SK-N-SH (cell line): ENCODE results near the gene RBMS3.

ENCODE experiments used
- CTCF ChIP-seq: fragments of 200-600 bp; sonication (generic); IDR thresholded peaks from 2 replicates; pipeline ENCODE4 v1.6.1; 2017; ENCODE audit warnings: antibody characterized with exemption, mild to moderate bottlenecking, moderate library complexity
- ELF1 ChIP-seq: IDR thresholded peaks from 2 replicates; pipeline ENCODE4 v1.4.0; 2012
- EP300 ChIP-seq, 2 experiments: IDR thresholded peaks; 2 replicates each; pipeline versions ENCODE4 v1.4.0 to v1.6.1; 2012; ENCODE audit warnings: borderline replicate concordance in 1 of 2, low read depth in 1 of 2, low read length in 1 of 2
- EZH2phosphoT487 ChIP-seq: fragments of 200-600 bp; sonication (generic); IDR thresholded peaks from 2 replicates; pipeline ENCODE4 v1.6.1; 2017; ENCODE audit warnings: low read depth, mixed run types, mild to moderate bottlenecking, antibody characterized with exemption, moderate library complexity, borderline replicate concordance
- JUND ChIP-seq: IDR thresholded peaks from 2 replicates; pipeline ENCODE4 v1.4.0; 2012
- MEF2A ChIP-seq: IDR thresholded peaks from 2 replicates; pipeline ENCODE4 v1.4.0; 2012; ENCODE audit warnings: low read depth, borderline replicate concordance
- NRF1 ChIP-seq: IDR thresholded peaks from 2 replicates; pipeline ENCODE4 v1.6.1; 2012; ENCODE audit warnings: low read depth, mild to moderate bottlenecking, low read length
- RAD21 ChIP-seq: IDR thresholded peaks from 2 replicates; pipeline ENCODE4 v1.6.1; 2012; ENCODE audit warnings: mild to moderate bottlenecking, low read length
- RFX5 ChIP-seq: IDR thresholded peaks from 2 replicates; pipeline ENCODE4 v1.6.1; 2012; ENCODE audit warnings: mild to moderate bottlenecking, improper control_type of control experiment, low read length
- RXRA ChIP-seq: IDR thresholded peaks from 2 replicates; pipeline ENCODE4 v1.4.0; 2012; ENCODE audit warnings: low read depth, mild to moderate bottlenecking, borderline replicate concordance

GRCh38 chr3:29279806-29280205, 1.1 kb upstream of the RBMS3 start:
- TF ChIP-seq CTCF, result no peak
- TF ChIP-seq RXRA, result no peak
- 0 out of 2 replicates have a peak, but pooled peaks have one; percentile 5 for TF ChIP-seq RAD21
- no peak for TF ChIP-seq ELF1
- no peak for TF ChIP-seq EP300 (IDR thresholded peaks at IDR 0.05; ENCODE audit: borderline replicate concordance in 1 of 2, low read depth in 1 of 2, low read length in 1 of 2)
- peak; percentile 72 for TF ChIP-seq NRF1
- TF ChIP-seq EZH2phosphoT487, result no peak
- no peak for TF ChIP-seq RFX5
- TF ChIP-seq JUND, result no peak
- TF ChIP-seq MEF2A, result no peak
